ENCODE data around the gene NBEA. TPM values are rescaled to one million over a fixed set of nuclear protein-coding genes. Genes with fewer than 3 reads are reported as not detected.

The NBEA gene
- total RNA-seq, 1 experiment from 2014 or later = 5.0 TPM

DNA sequence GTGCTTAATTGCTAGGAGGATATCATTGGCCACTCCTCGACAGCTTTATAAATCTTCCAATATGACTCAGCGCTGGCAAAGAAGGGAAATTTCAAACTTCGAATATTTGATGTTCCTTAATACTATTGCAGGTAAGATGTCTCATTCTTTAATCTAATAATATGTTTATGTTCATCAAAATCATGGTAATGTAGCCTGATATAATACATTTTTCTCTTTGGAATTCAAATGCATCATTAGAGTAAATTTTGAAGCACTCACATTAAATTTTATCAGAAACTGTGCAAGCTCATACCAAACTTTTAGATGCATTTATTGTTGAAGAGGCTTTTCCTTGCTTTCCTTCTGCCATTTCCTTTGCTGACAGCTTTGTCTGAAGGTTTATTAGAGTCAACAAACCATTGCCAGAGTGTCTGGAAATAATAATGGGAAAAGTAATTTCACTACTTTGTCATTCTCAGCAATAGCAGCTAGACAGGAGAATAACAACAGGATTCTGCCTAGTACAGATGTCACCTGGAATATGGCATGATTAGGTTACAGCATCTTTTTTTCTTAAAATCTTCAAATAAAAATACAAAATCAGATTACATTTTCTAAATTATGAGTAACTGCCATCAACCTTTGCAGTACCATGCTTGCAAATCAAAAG lies 613.0 kb downstream of the NBEA start:
- DNase-seq (ENCODE audit: extremely low read depth, low read depth) = no peak

DNA sequence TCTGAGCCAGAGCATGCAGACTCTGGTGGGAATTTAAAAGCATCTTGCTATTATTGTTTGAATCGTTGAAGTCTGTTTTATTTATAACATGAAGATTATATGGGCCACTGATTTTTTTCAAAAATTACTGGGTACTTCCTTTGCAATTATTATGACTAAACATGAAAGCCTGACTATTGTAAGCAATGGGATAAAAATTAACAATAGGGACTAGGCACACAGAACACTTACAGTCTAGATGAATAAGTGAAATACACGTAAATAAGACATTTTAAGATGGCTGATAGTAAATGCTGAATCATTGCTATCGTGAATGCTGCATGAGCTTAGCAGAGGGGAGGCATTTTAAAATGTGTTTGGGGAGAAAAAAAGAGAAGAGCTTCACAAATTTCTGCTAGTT lies 615.4 kb downstream of the NBEA start:
- no peak for DNase-seq (ENCODE audit: extremely low read depth, low read depth)

DNA sequence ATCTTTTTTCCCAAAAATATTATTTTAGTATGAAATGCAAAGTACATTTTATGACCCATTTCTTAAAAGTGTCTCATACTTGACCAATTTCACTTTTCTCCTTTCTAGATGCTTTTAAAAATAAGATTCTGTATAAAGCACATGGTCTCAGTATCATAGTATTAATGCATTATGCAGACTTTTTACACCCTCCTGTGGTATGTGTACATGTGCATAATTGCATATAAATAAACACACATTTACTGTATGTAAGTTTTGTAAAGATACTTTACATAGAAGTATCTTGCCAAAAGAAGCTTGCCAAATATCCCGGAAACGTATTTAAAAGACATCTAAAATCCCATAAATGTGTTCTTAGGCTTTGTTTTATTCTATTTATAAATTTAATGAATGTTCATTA lies 619.5 kb downstream of the NBEA start:
- no peak for DNase-seq (ENCODE audit: extremely low read depth, low read depth)

DNA sequence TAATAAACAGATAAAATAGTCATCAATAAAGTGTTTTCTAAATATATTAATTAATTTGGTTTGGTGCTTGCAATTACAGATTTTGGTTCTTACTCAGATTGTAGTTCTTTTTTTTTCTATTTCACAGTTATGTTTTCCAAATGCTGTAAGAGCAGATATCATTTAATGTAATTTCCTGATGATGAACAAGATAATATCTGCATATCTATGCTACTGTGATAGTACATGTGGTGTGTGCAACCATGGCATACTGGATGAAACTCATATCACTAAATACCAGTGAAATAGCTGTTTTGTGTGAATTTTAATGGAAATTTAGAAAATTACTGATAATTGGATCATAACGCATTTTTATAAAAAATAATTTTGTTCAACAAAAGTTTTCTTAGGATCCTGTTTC lies 623.2 kb downstream of the NBEA start:
- no peak for DNase-seq (ENCODE audit: extremely low read depth, low read depth)

DNA sequence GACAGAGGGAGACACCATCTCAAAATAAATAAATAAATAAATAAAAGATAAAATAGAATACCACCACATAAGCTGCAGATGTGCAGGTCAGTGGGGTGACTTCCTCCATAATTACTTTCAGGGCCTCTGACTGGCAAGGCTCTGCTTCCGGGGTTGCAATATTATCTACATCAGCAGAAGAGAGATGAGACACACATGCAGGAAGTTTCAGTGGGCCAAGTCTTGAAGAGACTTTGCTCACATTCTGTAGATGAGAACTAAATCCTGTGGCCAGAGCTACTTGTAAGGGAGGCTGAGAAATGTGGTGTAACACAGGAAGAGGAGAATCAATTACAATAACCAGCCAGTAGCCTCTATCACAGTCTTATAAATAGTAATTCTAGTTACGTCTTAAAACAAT lies 624.3 kb downstream of the NBEA start:
- no peak for DNase-seq (ENCODE audit: extremely low read depth, low read depth)

DNA sequence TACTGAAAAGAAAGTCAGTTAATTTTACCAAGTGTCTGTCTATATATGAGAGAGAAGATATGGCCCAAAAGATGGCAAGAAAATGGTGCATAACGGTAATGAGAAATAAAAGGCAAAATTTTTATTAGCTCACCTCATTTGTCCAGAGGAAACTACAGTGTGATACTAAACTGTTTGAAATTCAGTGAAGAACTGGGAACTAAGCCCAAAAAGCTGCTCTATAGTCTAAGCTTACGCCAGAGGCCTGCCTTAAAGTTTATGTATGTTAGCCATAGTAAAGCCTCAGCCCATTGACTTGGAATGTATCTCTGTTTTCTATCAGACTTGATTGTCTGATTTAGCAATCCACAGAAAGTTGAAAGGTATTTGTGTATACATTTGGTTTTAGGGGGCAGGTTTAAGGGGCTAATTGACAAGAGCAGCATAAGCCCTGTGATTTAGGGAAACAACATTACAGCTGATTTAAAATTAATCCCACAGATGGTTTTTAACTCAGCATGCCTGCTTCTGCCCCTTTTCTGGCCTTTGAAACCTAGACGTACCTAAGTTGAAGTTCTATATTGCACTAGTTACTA lies 625.4 kb downstream of the NBEA start:
- no peak for DNase-seq (ENCODE audit: extremely low read depth, low read depth)

DNA sequence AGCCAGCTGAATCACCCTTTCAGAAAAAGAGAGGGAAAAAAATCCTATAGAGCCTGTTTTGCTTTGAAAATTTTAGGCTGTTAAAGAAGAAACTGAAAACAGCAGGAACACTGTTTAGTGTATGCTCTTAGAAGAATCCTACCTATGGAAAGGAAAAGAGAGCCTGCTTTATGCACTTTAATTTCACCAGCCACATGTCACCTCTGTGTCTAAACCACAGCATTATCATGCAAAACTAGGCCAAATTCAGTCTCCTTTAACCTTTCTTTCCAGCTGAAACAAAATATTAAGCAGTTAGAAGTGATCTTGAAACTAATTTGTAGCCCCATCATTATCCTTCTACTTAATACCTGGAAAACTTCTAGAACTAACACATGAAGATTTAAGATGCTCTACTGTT lies 631.6 kb downstream of the NBEA start:
- DNase-seq (ENCODE audit: extremely low read depth, low read depth) = no peak

DNA sequence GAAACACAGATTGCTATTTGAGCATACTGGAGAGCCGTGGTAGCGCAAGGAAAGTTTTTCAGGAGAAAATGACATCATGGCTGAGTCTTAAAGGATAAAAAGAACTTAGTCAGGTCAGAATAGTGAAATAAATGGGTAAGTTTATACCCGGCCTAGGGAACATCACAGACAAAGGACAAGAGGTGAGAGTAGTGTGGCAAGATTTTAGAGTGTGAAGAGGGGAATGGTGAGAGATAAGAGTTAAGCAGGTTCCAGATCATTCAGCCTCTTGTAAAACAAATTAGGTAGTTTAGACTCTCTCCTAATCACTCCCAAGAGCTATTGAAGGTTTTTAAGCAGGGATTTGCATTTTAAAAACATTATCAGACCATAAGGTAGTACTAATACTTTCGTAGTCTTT lies 650.4 kb downstream of the NBEA start:
- no peak for DNase-seq (ENCODE audit: extremely low read depth, low read depth)

DNA sequence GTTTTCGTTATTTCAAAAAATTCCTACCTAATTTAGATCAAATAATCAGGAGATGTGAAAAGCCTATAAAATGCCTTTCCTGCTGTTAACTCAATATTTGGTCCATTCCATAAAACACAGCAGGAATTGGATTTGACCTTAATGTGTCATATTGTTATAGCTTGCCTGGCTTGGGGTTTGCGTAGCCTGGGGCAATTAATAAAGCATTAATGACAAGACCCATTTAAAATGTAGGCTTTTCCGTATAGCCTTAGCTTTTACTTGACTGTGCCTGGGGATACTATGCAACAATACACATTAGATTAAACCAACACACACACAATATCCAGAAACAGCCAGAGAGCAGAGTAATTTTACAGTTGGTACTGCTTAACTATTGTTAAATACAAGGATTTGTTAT lies 651.6 kb downstream of the NBEA start:
- DNase-seq (ENCODE audit: extremely low read depth, low read depth) = no peak

DNA sequence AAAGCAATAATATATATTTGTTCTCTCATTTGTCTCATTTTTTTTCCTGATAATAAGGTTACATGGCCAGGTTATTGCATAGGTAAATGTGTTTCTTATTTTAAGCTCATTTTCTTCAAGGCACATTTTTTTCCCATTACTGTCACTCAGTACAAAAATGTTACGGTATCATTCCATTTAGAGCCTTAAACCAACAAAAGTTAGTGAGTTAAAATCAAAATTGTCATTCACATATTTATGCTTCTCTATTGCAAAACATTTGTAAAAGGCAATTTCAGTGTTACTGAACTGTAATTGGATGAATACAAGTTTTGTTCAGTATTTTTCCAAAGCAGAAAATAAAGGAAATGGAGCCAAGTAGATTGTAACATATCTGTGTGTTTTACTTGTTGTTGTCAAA lies 652.0 kb downstream of the NBEA start:
- no peak for DNase-seq (ENCODE audit: extremely low read depth, low read depth)

DNA sequence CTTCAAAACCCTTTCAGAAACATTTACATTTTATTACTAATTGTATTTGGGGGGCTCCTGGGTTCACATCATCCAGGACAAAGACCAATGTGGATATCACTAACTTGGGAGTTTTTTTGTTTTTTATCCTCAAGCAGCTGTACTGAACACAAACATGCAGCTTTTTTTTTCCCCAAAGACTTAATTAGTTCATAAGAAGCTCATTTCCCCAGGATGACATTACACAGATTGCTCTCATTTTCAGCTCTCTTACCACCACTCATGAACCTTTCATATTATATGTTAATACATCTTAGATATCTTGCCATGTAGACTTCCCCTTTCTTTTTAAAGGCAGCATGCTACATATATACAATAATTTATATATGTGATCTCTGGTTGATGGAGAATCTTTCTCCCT lies 653.1 kb downstream of the NBEA start:
- no peak for DNase-seq (ENCODE audit: extremely low read depth, low read depth)

DNA sequence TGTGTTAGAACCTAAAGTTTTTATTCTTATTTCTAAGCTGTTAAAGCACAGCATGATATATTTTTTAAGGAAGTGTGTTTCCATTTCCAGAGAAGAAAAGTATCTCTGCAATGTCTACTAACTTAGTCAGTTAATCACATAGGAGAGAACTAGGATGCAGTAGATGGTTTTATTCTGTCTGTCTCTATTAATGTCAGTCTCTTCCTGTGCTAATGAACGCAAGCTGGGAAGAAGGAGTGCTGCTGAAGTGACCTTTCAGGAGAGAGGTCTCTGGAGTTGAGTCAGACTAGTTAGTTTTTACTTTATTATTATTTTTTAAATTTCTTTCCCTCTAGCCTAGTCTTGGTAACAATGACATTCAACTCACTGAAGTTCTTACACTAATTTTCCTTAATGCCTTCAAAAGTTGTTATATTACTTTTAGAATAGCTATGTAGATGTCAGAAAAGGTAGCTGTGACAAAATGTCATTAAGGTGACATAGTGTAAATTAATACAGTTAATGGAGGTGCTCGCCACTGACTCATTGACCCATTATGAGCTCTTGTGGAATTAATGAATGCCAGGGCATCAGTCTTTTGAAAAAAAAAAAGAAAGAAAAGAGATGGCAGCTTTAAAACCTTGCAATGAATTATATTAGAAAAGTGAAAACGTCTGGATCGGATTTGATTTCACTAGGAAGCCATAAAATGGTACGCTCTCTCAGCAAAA lies 654.4 kb downstream of the NBEA start:
- no peak for DNase-seq (ENCODE audit: extremely low read depth, low read depth)

DNA sequence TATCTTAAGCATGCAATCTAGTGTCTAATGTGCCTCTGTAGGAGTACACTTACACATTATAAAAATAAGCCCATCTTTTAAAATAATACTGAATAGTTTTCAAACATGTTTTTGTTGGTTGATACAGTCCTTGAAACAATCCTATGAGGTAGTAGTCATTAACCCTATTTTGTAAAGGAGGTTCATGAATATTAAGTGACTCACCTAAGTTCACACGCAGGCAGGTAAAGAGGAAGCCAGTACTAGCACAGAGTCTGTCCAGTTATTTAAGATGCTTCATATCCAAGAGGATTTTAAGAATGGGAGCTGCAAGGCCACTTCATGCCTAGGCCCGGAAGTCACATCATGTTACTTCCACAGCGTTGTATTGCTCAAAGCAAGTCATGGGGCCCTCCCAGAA lies 655.4 kb downstream of the NBEA start:
- DNase-seq (ENCODE audit: extremely low read depth, low read depth) = no peak

DNA sequence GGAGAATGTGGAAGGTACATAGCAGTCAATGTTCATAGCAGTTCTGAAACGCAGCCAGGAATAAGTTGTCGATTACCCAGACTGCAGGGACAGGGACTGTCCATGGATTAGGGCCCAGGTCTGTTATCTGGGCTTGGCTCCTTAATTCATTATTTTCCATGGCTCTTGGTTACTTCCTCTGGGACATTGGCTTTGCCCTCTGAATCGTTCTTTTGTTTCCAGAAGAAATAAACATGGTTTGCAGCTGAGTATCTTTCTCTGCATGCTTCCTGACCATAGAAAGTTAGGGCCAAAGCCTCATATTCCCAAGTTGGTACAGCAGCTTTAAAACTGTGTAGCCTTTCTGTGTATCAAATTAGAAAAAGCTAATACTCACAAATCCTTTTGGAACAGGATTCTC lies 656.2 kb downstream of the NBEA start:
- no peak for DNase-seq (ENCODE audit: extremely low read depth, low read depth)

DNA sequence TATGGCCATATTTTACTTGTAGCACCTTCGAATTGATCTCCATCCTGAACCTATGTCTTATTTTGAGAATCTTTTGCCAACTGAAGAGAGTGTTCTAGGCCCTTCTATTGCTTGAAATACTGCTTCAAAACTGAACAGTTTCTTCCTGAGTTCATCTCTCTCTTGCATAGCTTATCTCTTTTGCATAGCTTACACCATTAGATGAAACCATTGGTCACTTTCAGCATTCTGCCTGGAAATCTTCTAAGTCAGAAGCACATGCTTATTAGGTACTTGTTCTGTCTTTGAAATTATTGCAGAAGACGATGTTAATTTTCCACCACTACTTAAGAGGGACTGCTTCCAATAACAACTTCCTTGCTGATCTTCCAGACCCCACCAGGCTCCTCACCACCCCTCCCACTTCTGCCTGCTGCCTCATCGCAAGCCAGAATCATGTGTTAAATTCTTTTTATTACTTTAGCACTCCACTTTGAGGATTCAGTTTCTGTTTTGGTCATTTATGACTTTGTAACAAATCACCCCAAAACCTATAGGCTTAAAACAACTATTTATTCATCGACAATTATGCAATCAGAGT lies 656.8 kb downstream of the NBEA start:
- no peak for DNase-seq (ENCODE audit: extremely low read depth, low read depth)

DNA sequence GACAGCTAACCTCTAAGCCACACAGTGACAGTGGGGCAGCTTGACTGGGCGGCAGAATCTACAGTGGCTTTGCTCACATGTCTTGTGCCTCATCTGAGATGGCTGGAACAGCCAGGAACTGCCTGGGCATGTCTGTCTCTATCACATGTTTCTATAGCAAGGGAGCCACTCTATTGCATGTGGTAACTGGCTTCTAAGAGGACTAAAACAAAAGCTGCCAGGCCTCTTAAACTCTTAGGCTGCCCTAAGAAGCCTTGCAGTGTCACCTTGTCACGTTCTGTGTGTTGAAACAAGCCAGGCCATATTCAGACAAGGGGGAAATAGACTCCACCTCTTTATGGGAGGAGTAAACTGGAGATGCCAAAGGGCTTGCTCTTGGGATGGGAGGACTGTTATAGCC lies 657.3 kb downstream of the NBEA start:
- DNase-seq (ENCODE audit: extremely low read depth, low read depth) = no peak

DNA sequence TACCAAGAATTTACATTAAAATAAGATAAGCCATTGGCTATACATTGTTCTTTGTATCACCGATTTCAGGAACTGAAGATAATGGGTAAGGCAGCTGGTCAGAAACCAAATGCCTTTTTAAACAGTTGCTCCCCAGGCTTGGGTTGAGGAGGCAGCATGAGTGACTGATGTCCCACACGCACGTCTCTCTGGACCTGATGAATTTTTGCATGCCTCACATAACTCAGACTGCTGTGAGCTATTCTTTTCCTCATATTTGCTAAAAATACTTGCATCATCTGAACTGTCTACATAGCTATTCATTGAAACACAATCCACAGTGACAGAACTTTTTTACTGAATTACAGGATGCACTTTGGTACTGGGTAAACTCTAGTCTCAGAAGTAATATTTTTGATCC lies 658.1 kb downstream of the NBEA start:
- no peak for DNase-seq (ENCODE audit: extremely low read depth, low read depth)

DNA sequence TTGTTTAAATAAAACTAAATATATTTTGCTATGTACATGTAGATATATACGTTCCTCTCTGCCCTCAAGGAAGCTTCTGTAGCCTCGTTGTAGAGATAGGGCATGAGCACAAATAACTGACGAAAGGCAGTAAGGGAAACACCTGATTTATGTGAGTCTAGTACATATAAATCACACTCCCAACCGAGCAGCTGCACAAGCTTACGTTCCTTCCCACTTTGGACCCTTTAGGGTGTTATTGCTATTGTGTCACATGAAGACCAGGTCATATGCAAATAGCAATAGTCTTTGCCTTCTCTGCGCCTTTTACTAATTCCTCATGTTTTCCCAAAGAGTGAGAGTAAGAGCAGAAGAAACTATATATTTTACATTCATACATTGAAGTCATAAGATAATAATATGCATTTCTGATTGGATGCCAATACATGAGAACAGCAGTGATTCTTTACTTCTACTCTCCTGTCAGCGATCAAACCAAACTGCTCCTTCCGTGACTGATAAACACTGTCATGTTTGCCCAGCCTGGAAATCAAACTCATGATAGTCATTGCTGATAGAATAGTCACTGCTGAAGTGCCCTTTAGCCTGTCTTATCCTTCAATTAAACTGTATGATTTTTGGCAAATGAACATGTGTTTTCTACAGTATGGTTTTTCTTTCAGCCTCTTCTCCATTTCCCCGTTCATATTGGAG lies 661.7 kb downstream of the NBEA start:
- DNase-seq (ENCODE audit: extremely low read depth, low read depth) = no peak

DNA sequence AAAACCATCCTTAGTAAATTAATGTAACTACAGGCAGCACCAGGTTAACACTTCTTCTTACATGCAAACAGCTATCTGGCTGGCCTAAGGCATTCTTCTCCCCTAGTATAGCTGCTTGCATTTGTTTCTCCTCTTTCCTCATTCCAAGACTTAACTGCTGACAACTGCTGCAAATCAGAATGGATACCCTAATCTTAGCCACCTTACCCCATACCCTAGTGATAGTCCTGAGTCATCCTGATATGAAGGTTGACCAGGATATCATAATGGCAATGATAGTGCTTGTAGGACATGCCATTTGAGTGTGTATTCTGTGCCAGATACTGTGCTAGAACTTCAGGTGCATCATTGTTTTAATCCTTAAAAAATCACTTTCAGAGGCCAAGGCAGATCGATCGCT lies 672.6 kb downstream of the NBEA start:
- no peak for DNase-seq (ENCODE audit: extremely low read depth, low read depth)

DNA sequence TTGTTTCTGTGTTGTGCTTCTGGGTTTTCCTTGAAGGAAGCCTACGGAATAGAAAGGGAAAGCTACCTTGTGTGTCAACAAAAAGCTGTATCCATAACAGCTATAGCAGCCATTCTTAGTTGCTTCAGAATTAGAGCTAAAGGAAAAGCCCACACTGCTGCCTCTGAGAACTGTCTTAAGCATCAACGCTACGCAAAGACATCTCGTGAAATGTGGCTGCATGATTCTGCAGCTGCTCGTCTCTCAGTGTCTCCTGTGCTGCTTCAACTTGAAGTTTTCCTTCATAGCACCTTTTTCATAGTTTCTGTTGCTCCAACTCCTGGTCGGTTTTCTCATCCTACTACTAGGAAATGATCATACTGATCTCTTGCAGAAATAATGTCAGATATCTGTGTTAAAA lies 675.4 kb downstream of the NBEA start:
- DNase-seq (ENCODE audit: extremely low read depth, low read depth) = no peak

DNA sequence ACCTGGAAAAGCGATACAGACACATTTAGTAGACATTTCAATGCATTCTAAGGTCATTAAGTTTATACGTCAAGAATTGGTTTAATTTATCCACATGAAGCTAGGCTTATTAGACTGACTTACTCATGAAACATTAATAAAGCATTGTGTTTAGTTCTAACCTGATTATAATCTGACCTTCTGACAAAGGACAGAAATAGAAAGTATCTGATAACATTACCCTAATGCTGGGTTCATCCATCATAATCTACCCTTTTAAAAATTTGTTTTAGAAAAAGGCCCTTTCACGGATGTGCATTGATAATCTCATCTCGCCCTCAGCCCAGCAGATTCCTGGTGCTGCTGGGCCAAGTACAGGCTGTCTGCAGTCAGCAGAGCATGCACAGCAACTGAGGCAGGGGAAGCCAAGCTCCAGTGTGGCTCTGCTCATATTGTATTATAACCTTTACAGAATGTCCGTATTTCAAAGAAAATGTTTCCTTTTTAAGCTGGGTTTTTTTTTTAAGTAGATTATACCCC lies 676.6 kb downstream of the NBEA start:
- no peak for DNase-seq (ENCODE audit: extremely low read depth, low read depth)
